Activated effector memory CD4-positive, alpha-beta T cell treated with Interleukin-2 at 50 U/mL for 16 hours (primary cell): ENCODE measurements around the gene PTPRN2.
"Not testable (repeated sequence)": the region's sequence is repeated elsewhere in the genome, so short reads cannot be mapped to it uniquely, and the experiment has no call there.

Source experiments
- DNase-seq: peaks from one replicate; pipeline ENCODE4 v3.0.0-alpha.2; 2020

Gene PTPRN2

DNA sequence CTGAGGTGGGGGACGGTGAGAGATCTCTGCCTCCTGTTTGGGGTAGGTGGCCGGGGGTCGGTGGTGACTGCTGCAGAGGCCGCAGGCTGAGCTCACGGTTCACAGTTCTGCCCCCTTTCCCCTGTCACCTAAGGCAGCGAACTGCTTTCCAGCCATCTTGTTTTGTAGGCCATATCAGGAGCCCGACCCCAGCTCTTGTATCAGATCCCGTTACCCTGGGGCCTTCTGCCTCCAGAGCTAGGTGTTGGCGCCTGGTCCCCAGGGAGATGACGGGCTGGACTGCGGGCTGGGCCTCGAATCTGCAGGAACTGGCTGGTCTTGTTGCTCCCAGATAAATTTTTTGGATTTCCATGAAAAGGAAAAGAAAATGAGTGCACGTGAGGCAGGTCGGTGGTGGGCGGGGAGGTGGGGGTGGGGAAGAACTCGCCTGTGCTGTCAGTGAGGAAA lies 1067.8 kb downstream of the PTPRN2 start:
- DNase-seq: no peak

DNA sequence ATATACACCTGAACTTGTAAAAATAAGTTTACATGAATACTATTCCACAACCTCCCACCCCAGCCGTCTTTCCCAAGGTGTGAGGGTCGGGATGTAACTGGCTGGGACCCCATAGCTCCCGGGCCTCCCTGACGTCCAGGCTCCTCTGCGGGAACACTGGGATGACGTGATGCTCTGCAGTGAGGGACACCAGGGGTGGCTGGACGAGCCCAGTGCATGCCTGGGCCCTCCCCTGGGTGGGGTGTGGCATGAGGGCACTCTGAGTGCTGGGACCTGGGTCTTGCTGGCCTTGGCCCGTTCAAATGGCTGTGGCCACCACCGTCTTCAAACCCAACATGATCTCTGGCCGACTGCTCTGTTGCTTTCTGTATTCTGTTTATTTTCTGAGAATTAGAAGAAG lies 1068.4 kb downstream of the PTPRN2 start:
- no peak for DNase-seq

DNA sequence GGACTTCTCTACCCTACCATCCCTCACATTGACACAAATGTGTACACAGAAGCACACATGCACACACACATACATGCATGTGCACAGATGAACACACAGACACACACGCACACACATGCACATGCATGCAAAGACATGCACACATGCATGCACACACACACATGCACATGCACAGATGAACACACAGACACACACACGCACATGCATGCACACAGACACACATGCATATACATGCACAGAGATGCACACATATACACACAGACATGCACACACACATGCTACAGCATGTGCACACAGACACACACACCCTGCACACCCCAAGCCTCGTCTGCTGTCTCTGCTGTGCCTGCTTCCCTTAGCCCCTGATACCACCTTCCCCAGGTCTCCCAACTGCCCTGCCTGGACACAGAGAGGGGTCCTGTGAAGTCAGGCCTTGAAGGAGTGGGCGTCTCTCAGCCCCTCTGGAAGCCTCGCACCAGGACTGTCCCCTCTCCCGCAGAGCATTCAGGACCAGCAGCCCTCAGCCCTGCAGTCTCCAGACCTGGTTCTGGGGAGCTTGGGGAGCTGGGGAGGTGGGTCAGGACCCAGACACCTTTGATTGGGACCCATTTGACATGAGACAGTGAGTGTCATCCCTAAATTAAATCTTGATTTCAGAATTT lies 1069.0 kb downstream of the PTPRN2 start:
- DNase-seq: no peak

DNA sequence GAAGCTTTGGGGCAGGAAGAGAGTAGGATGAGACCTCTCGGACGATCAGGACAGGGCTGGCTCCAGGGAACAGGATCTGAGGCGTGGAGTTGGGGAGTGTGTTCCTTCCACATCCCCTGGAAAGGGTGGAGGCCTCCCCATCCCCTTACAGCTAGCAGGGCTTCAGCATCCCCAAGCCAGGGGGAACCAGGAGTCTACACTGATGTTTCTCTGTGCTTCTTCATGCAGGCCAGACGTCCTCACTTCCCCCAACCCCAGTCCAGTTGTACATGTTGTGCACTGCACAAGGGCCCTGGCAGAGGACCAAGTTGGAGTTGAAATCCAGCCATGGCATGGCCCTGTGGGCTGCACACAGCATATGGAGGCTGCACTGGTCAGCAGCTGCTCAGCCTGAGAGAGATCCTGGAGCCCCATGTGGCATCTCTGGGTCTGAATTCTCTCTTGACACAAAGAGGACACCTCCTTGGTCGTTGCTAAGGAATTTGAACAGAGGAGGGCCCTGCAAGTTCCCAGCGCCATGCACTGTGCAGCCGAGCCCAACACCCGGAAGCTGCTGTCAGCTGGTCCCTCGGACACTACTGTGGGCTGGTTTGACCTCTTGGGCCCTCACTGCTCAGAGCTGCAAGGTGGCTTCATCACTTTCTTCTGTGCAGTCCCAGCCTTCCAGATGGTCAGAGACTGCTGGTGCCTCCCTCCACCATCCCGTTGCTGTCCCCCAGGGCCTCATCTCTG lies 1069.7 kb downstream of the PTPRN2 start:
- no peak for DNase-seq

DNA sequence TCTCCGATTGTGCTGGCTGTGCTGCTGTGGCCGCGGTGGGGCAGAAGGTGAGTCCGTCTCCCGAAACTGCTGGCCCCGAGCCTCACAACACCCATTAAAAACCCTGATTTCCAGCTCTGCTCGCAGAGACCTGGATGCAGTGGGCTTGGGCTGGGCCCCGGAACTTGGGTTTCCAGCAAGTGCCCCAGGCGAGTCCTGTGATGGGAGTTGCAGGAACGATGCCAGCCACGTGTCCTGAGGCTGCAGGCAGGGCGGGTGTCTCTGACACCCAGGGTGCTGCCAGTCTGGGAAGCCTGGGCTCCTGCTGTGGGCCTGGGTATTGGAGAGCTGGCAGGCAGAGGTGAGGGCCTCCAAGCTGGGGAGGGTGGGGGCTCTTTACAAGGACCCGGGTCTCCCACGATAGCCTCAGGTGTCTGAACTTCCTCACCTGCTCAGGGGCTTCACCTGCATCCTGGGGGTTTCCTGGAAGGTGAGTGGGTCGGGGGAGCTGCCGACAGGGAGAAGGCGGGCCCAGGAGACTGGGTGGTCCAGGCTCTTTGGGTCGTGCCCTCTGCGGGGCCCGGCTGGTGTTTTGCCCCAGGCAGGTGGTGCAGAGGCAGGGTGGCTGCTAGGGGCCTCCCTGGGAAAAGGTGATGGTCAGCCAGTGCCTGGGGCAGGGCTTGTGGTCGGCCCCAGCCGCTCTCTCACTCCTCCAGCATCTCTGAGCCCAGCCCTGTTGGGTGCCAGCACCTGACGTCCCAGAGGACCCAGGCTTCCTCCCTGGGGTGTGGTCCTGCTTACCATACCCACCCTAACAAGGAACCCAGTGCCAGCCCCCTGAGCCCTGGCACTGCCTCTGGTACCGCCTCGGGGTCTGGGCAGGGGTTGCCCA lies 1070.5 kb downstream of the PTPRN2 start:
- no peak for DNase-seq

DNA sequence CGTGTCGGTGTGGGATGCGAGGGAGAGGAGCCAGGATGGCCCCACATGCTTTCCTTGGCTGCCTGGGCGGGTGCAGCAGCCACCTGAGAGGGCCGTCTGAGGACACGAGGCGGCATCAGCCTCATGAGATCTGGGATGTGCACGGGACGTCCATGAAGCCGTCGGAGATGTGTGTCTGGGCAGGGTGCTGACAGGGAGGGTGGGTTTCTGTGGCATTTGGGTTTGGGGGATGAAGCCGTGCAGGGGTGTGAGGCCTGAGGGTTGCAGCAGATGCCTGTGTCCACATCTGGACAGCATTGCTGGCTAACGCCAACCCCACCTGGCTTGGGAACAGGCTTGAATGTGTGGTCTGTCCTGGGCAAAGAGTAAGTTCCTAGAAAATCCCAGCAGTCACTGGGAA lies 1071.3 kb downstream of the PTPRN2 start:
- DNase-seq: no peak

DNA sequence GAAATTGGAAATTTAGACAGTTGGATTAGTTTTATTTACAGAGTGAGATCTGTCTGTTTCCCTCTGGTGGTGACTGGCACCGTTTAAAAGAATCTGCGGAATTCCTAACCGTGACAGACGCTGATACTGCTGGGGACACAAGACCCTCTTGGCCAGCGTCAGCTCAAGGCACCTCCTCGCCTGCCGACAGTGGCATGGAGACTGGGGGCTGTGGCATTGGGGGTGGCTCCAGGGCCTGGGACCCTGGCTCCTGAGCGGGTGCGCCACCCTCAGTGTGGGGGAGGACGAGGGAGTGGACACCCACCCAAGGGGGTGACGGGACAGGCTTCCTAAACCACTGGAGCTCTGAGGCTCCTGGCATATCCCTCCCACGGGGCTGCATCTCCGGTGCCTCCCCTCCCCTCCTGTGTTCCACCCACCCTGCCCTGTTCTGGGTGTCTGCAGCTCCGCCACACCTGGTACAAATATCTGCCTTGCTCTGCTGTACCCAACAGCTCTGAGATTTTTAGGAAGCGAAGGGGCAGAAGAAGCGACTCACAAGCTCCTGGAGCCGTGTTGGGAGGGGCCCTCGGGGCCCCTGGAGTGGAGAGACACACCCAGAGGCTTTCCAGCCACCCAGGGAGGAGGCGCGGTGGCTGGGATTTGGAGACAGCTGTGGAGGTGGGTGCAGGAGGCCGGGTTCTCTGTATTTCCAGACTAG lies 1072.1 kb downstream of the PTPRN2 start:
- no peak for DNase-seq

DNA sequence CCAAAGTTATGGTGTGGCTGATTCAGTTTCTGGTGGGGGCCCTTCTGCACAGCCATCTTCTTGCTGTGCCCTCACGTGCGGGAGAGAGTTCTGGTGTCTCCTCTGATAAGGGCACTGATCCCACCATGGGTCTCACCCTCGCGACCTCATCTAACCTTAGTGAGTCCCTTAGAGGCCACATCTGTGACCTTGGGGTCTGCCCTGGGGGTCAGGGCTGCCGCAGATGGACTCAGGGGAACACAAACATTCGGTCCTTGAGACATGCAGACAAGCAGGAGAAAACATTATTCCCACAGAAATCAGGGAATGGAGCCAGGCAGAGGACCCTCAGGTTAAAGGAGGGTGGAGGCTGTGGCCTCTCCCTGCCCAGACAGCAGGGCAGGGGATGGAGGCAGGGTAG lies 1072.9 kb downstream of the PTPRN2 start:
- DNase-seq: no peak

DNA sequence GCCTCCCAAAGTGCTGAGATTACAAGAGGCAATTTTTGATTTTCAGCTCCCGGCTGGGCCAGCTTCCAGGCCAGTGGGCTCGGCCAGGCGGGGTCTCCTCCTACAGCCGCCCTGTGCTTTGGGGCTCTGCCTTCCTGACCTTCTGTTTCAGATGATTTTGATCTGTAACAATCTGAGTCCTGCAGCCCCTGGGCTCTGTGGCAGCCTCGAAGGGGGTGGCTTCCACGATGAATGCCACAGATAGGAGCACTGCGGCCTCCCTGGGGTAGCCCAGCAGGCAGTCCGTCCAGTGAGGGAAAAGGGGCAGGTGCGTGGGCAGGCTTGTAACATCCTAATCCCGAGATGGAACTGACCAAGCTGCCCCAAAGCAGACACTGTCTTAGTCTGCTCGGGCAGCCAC lies 1073.3 kb downstream of the PTPRN2 start:
- DNase-seq: no peak

DNA sequence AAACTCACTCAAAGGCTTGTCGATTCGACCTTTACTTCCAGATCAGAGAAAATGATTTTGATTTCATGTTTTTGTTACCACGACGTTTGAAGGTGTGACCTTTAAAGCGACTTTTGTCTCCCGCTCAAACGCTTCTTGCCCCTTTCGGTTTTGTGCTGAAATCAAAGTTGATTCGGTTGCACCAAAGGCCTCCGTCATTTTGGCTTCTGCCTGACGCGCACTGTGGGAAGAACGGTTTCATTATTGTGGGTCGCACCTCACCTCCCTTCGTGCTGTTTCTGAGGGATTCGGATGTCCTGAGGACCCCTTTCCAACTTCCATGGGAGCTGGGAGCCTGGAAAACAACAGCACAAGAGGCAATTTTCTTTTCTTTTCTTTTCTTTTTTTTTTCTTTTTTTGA lies 1073.9 kb downstream of the PTPRN2 start:
- DNase-seq: no peak

DNA sequence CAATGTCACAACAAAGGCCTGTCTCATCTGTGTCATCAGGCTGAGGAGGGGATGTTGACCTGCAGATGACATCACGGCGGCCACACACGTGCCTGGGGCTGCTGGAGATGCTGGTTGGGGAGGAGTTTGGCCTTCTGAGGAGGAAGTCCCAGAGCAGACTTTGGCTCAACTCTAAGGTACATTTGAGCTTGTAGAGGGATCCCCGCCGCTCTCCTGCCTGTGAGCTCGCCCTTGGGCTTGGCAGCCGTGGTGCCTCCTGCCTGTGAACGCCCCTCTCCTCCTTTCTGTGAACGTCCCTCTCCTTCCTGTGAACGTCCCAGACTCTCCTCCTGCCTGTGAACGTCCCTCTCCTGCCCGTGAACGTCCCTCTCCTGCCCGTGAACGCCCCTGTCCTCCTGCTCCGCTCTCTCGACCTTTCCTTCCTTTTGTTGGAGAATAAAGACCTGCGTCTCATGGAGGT lies 1074.4 kb downstream of the PTPRN2 start:
- DNase-seq: no peak

DNA sequence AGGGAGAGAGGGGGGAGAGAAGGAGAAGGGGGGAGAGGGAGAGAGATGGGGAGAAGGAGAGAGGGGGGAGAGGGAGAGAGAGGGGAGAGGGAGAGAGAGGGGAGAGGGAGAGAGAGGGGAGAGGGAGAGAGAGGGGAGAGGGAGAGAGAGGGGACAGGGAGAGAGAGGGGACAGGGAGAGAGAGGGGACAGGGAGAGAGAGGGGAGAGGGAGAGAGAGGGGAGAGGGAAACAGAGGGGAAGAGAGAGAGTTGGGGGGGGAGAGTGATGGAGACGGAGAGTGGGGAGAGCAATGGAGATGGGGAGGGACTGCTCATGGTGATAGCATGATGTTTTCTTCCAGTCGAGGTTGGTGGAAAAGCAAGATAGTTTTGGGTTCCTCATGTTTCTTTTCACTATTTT lies 1078.4 kb downstream of the PTPRN2 start:
- no peak for DNase-seq

DNA sequence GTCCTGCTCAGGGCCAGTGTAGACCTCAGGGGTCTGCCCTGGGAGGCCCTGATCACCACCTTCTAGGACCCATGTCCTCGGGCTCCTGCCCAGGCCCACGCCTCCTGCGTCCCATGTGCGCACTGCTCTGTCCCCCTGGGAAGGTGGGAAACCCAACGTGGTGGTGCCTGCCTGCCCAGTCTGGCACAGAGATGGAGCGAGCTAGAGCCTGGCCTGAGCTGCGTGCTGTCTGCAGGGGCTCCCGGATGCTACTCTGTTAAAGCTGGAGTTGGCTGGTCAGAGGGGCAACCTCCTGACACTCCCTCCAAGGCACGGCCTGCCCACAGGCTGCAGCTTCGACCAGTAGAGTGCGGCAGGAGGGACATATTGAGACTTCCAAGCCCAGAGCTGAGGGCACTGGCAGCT lies 1079.1 kb downstream of the PTPRN2 start:
- DNase-seq: no peak

DNA sequence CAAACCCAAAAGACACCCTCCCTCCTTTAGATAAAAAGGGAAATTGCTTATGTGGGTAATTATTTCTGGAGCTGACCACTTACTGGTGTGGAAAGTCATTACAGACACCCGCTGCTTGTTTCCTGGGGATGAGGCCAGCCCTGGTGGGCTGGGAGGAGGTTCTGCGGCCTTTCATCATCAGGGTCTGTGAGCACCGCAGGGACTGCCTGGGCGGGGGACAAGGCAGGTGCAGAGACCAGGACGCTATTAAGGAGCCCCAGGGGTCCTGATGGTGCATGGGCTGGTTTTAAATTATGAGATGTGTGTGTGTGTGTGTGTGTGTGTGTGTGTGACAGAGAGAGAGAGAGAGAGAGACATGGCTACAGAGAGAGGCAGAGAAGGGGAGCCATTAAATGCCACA lies 1079.6 kb downstream of the PTPRN2 start:
- DNase-seq: no peak

DNA sequence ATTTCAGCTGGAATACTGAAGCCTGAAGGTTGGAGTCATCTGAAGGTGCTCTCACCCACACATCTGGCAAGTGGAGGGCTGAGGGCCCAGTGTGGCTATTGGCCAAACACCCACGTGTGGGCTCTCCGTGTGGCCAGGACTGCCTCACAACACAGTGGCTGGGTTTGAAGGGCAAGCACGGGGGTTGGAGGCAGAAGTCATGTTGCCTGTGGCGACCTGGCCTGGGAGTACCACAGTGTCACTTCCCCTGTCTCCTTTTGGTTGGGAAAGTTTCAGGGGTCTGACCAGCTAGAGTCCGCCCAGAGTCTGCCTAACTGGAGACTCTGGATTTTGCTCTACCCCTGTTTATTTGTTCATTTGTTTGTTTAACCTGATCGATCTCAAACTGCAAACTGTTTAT lies 1081.4 kb downstream of the PTPRN2 start:
- no peak for DNase-seq

DNA sequence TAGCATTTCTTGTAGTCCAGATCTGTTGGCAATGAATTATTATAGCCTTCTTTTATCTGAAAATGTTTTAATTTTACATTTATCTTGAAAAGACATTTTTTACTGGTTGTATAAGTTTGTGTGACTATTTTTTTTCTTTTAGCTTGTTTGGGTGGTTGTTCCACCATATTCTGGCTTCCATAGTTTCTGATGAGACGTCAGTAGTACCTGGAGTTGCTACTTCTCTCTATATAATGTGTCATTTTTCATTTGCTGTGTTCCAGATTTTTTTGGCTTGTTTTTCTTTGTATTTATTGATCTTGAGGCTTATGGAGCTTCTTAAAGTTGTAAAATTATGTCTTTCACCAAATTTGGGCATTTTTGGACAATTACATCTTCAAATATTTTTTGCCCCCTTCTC lies 1082.0 kb downstream of the PTPRN2 start:
- DNase-seq: no peak

DNA sequence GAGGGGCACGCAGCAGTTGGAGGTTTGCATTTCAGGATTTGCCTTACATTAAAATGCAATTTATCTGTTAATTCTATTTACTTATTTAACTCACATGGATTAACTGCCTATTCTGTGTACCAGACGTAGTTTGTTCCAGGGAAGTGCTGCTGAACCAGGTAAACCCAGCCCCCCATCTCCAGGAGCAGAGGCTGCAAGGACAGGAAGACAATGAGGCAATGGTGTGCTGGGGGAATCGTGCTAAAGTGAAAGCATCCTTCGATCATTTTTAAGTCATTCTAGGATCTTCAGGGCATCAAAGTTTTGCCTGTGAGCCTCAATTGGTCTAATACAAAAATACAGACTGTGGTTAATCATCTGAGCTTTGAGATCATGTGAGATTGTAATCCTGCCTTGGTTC lies 1084.4 kb downstream of the PTPRN2 start:
- DNase-seq: no peak

DNA sequence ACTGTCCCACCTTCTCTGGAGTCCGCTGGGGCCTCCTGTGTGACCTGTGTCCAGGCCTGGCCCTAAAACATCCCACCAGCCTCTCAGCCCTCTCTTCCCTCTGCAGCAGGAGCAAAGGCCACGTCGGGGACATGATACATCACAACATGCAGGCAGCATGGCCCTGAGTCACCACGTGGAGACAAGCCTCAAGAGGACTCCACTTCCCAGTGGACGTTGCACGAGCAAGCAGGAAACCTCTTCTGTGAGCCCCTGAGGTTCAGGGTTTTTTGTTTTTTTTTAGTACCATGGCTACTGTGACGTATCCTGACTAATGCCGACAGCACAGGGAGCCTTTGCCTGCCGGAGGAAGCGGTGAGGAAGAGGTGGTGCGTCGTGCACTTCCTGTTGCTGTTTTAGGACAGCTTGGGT lies 1084.9 kb downstream of the PTPRN2 start:
- DNase-seq: peak; percentile 59

DNA sequence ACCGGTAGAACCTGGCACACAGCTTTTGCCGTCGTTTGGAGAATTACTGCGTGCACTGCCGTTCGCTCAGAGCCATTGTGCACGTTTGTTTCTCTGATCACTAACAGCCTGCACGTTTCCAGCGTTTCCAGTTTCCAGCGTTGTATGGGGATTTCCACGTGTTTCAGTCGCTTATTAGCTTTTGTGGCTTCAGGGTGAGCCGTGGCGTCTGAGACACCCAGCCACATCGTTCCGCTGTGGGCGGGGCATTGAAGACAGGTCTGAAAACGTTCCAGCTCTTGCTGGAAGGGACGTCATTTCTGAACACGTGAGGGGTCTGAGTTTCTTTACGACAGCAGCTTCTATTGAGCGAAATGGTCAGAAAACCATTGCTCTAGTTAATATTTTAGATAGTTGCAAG lies 1086.0 kb downstream of the PTPRN2 start:
- DNase-seq: no peak

DNA sequence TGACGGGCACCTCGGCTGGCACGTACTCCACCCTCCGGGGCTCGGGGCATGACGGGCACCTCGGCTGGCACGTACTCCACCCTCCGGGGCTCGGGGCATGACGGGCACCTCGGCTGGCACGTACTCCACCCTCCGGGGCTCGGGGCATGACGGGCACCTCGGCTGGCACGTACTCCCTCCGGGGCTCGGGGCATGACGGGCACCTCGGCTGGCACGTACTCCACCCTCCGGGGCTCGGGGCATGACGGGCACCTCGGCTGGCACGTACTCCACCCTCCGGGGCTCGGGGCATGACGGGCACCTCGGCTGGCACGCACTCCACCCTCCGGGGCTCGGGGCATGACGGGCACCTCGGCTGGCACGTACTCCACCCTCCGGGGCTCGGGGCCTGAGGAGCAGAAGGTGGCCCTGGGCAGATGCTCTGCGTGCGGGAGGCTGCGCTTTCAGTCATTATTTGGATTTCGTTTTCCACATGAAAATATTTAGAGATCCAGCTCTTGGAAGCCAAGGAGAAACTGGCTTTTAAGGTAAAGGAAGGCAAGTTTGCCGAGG lies 1086.6 kb downstream of the PTPRN2 start:
- DNase-seq: not testable (repeated sequence)

DNA sequence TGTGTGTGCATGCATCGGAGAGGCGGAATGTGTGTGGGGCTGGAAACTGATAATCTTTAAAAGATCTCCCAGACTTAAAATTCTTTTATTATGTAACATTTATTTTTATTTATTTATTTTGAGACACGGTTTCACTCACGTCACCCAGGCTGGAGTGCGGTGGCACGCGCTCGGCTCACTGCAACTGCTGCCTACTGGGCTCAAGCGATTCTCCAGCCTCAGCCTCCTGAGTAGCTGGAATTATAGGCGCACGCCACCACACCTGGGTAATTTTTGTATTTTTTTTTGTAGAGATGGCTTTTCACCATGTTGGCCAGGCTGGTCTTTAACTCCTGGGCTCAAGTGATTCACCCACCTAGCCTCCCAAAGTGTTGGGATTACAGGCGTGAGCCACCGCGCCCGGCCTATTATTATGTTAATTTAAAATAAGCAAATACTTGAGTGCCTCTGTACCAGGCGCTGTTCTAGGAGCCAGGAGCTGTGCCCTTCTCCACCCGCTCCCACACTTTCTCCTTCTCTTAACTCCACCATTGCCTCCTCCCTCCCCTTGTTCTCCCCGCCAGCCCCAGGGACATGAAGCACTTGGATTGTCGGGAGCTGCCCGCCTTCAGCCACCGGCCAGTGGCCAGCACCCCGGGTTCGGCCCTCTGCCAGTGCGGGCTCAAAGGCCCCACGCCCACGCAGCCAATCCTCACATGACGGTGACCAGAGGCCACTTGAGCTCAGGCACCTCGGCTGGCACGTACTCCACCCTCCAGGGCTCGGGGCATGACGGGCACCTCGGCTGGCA lies 1087.3 kb downstream of the PTPRN2 start:
- no peak for DNase-seq

DNA sequence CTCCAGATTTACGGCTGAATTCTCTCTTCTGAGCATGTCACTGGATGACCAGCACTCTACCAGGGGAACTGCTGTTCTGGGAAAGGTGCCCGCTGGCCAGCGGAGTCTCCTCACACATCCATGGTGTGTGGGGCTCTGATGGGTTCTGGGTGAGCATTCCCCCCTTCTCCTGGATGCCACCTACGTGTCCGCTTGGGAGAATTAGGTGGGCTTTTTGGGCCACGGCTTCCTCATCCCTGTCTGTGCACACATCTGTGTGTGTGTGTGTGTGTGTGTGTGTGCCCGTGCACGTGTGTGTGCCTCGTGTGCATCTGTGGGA lies 1087.8 kb downstream of the PTPRN2 start:
- no peak for DNase-seq
